Uterus (tissue), 2 donors: ENCODE measurements around the gene IDUA.

Experiments
- POLR2A ChIP-seq, 2 donors: fragments of 450-650 bp; IDR thresholded peaks; one replicate each; pipeline ENCODE4 v1.6.1; 2016; ENCODE audit warnings: antibody characterized with exemption in 2 of 2, mild to moderate bottlenecking in 1 of 2, moderate library complexity in 1 of 2
- TF ChIP-seq, protein P1 (sequence below), 4 experiments: fragments of 200-600 bp in 2 of 4; fragments of 450-650 bp in 2 of 4; sonication (generic) in 2 of 4; IDR thresholded peaks; one replicate each; pipeline ENCODE4 v1.5.1; 2016 to 2019; ENCODE audit warnings: antibody characterized with exemption in 4 of 4, mild to moderate bottlenecking in 2 of 4, moderate library complexity in 1 of 4

DNA sequence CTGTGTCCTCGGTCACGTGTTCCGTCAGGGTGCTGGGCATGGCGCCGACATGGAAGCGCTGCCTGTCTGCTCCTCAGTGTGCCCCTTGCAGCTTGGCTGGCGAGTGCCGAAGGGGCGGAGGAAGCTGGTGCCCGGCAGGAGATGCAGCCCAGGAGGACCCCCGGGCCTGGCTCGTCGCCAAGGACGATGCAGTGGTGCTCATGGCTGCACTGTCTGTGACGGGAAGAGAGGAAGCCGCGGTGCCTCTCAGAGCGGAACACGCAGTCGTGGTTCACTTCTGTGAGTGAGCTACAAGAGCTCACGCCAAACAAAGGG lies 62.7 kb downstream of the IDUA start:
- TF ChIP-seq POLR2A (IDR thresholded peaks at IDR 0.05), result no peak
- TF ChIP-seq, protein P1, sequence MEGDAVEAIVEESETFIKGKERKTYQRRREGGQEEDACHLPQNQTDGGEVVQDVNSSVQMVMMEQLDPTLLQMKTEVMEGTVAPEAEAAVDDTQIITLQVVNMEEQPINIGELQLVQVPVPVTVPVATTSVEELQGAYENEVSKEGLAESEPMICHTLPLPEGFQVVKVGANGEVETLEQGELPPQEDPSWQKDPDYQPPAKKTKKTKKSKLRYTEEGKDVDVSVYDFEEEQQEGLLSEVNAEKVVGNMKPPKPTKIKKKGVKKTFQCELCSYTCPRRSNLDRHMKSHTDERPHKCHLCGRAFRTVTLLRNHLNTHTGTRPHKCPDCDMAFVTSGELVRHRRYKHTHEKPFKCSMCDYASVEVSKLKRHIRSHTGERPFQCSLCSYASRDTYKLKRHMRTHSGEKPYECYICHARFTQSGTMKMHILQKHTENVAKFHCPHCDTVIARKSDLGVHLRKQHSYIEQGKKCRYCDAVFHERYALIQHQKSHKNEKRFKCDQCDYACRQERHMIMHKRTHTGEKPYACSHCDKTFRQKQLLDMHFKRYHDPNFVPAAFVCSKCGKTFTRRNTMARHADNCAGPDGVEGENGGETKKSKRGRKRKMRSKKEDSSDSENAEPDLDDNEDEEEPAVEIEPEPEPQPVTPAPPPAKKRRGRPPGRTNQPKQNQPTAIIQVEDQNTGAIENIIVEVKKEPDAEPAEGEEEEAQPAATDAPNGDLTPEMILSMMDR (IDR thresholded peaks at IDR 0.05), result no peak
